Kidney (tissue), 14 donors: ENCODE results near the gene NLGN2. TPM values are rescaled to one million over a fixed set of nuclear protein-coding genes. Genes with fewer than 3 reads are reported as not detected.
"Not testable (repeated sequence)": the region's sequence is repeated elsewhere in the genome, so short reads cannot be mapped to it uniquely, and the experiment has no call there.

Source experiments
- DNase-seq, 5 donors: peaks; one replicate each; pipeline ENCODE4 v3.0.0-alpha.2; 2013 to 2020
- FAIRE-seq: peaks from 2 replicates; lab custom pipeline; 2012; peaks lifted over from hg19 to GRCh38; lab: Jason Lieb, UNC
- H3K27ac ChIP-seq, 2 donors: one replicate each; pipeline ENCODE4 v1.7.0; 2013; ENCODE audit warnings: low read depth in 2 of 2, low read length in 2 of 2, inconsistent platforms in 1 of 2
- H3K27me3 ChIP-seq: one replicate; pipeline ENCODE4 v1.7.1; 2013; ENCODE audit warnings: low read length, inconsistent platforms; ENCODE audit not compliant: control insufficient read depth, insufficient read depth
- H3K36me3 ChIP-seq, 3 donors: one replicate each; pipeline versions ENCODE4 v1.7.0 to v1.7.1; 2013; ENCODE audit warnings: low read length in 3 of 3, control low read depth in 1 of 3, inconsistent platforms in 1 of 3; ENCODE audit not compliant: insufficient read depth in 3 of 3, control insufficient read depth in 2 of 3
- H3K4me1 ChIP-seq, 3 donors: one replicate each; pipeline versions ENCODE4 v1.7.0 to v1.7.1; 2013; ENCODE audit warnings: low read length in 3 of 3, inconsistent platforms in 1 of 3, low read depth in 1 of 3; ENCODE audit not compliant: control insufficient read depth in 2 of 3, insufficient read depth in 2 of 3
- H3K4me3 ChIP-seq, 3 donors: one replicate each; pipeline versions ENCODE4 v1.7.0 to v1.8.1; 2013; ENCODE audit warnings: low read length in 3 of 3, control low read depth in 1 of 3, inconsistent platforms in 1 of 3
- H3K9ac ChIP-seq, 3 donors: one replicate each; pipeline versions ENCODE4 v1.7.0 to v1.7.1; 2013; ENCODE audit warnings: low read length in 3 of 3, control low read depth in 1 of 3, inconsistent platforms in 1 of 3
- H3K9me3 ChIP-seq, 3 donors: one replicate each; pipeline versions ENCODE4 v1.7.0 to v1.7.1; 2013; ENCODE audit warnings: low read length in 3 of 3, control low read depth in 1 of 3, inconsistent platforms in 1 of 3; ENCODE audit not compliant: control insufficient read depth in 2 of 3, insufficient read depth in 1 of 3
- CTCF ChIP-seq: IDR thresholded peaks from 3 replicates; pipeline ENCODE4 v1.5.1; 2012; ENCODE audit warnings: mild to moderate bottlenecking, moderate library complexity, borderline replicate concordance; ENCODE audit not compliant: insufficient read depth; ENCODE audit errors: extremely low read depth
- intact Hi-C: fragments of 100-400 bp; cut with DNase I; formaldehyde crosslinking; loops from one replicate; pipeline ENCODE4 v1.11.1; 2022
- polyA plus RNA-seq: library from polyadenylated mRNA; stranded (reverse); fragments of 350-450 nt; fragmentation: Illumina TruSeq; extraction: RNeasy Lipid Tissue Mini Kit (QIAGEN cat#74804); gene quantifications from one replicate; pipeline ENCODE4 v1.2.3, GENCODE V29; 2014; ENCODE audit warnings: low read depth, low replicate concordance; ENCODE audit not compliant: insufficient read depth
- total RNA-seq: library from RNA; stranded (reverse); fragmentation: NEBNext Ultra II Directional; extraction: Animal tissue kit (Norgen Biotek cat#: 25700); gene quantifications from one replicate; pipeline ENCODE4 v1.2.1, GENCODE V29; 2021
- donor health status: control.
- donor health status: control.
- donor health status: control.
- donor health status: control.
- donor health status: control.
- donor health status: DM: yes; HTN: yes; CAD: no.
- donor health status: Normal renal cell carcinoma (clear cell type).

Gene NLGN2
- total and polyA plus RNA-seq, 2 donors from 2014 or later: 7.3 to 23.4 TPM

GRCh38 chr17:7367083-7367482 lies 40.6 kb upstream of the NLGN2 start:
- no peak for TF ChIP-seq CTCF
- intact Hi-C loops: no loop called here
- H3K9me3 ChIP-seq: no peaks in the 10 kb centered on the region
- H3K27ac ChIP-seq: no peak overlapping the region
- DNase-seq (peak in 1 of 5 donors; percentile 32), FAIRE-seq (no peak)
- no peak overlapping the region for H3K9ac ChIP-seq
- H3K4me1 ChIP-seq: no peaks in the 10 kb centered on the region
- no peaks in the 10 kb centered on the region for H3K36me3 ChIP-seq
- H3K4me3 ChIP-seq: no peak overlapping the region
- H3K27me3 ChIP-seq: no peaks in the 10 kb centered on the region

GRCh38 chr17:7367918-7368598 lies 39.6 kb upstream of the NLGN2 start:
- no peak for FAIRE-seq
- Histone ChIP-seq H3K27ac (no peak overlapping the region), H3K9me3 (no peaks in the 10 kb centered on the region), H3K4me3 (no peak overlapping the region), H3K4me1 (no peaks in the 10 kb centered on the region), H3K27me3 (no peaks in the 10 kb centered on the region), H3K36me3 (no peaks in the 10 kb centered on the region), H3K9ac (no peak overlapping the region)
- DNase-seq: no peak
- TF ChIP-seq CTCF: no peak
- intact Hi-C loops: no loop called here

GRCh38 chr17:7368599-7368994 lies 39.0 kb upstream of the NLGN2 start:
- intact Hi-C loops, H3K27me3 ChIP-seq, H3K9ac ChIP-seq, H3K4me3 ChIP-seq, H3K36me3 ChIP-seq, H3K27ac ChIP-seq, DNase-seq, FAIRE-seq, H3K9me3 ChIP-seq, H3K4me1 ChIP-seq: not testable (repeated sequence)

GRCh38 chr17:7369825-7370224 lies 37.8 kb upstream of the NLGN2 start:
- DNase-seq (no peak), FAIRE-seq (no peak)
- H3K4me1 ChIP-seq: no peaks in the 10 kb centered on the region
- no peak overlapping the region for H3K9ac ChIP-seq
- no peaks in the 10 kb centered on the region for H3K9me3 ChIP-seq
- no peak overlapping the region for H3K4me3 ChIP-seq
- no peak for TF ChIP-seq CTCF
- intact Hi-C loops: no loop called here
- H3K36me3 ChIP-seq: no peaks in the 10 kb centered on the region
- H3K27me3 ChIP-seq: no peaks in the 10 kb centered on the region
- H3K27ac ChIP-seq: no peak overlapping the region
